PC-9 (cell line): ENCODE results near the gene WWC2.

ENCODE experiments used
- EZH2 ChIP-seq: fragments of 200-600 bp; sonication (generic); IDR thresholded peaks from 2 replicates; pipeline ENCODE4 v1.8.0; 2017; ENCODE audit warnings: antibody characterized with exemption, low read depth
- TF ChIP-seq, protein P1 (sequence below): fragments of 200-600 bp; sonication (generic); conservative IDR thresholded peaks from 2 replicates; pipeline ENCODE4 v1.6.1; 2017; ENCODE audit warnings: mixed run types, antibody characterized with exemption, mild to moderate bottlenecking, moderate library complexity

DNA sequence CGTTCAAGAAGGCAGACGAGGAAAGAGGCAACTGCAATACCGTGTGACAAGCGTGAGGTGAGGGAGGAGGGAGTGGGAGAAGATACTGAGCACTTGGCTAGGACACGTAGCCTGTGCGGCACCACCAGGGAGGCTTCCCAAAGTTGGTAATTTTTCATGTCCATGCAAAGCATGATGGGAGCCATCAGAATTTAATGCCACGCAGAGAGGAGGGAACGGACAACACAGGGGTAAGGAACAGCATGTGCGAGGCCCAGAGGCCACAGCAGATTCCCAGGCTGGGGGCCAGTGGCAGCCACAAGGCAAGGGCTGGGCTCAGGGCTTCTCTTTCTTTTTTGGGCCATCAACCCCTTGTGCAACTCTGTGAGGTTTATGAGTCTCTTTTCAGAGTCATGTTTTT, 234.1 kb downstream of the WWC2 start:
- TF ChIP-seq, protein P1, sequence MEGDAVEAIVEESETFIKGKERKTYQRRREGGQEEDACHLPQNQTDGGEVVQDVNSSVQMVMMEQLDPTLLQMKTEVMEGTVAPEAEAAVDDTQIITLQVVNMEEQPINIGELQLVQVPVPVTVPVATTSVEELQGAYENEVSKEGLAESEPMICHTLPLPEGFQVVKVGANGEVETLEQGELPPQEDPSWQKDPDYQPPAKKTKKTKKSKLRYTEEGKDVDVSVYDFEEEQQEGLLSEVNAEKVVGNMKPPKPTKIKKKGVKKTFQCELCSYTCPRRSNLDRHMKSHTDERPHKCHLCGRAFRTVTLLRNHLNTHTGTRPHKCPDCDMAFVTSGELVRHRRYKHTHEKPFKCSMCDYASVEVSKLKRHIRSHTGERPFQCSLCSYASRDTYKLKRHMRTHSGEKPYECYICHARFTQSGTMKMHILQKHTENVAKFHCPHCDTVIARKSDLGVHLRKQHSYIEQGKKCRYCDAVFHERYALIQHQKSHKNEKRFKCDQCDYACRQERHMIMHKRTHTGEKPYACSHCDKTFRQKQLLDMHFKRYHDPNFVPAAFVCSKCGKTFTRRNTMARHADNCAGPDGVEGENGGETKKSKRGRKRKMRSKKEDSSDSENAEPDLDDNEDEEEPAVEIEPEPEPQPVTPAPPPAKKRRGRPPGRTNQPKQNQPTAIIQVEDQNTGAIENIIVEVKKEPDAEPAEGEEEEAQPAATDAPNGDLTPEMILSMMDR: no peak
- TF ChIP-seq EZH2: no peak
